GM19372 (cell line): ENCODE data around the gene CCDC141.
"Not testable (repeated sequence)": the region's sequence is repeated elsewhere in the genome, so short reads cannot be mapped to it uniquely, and the experiment has no call there.

Experiments used
- ATAC-seq: cut with Tn5 transposase; IDR thresholded peaks from one replicate; pipeline ENCODE4 v1.9.1; 2021; ENCODE audit warnings: mild to moderate bottlenecking, low read depth, moderate library complexity; ENCODE audit not compliant: unreplicated experiment

Gene CCDC141

GRCh38 chr2:179049546-179050311 lies at the start of gene CCDC141:
TSS of gene CCDC141 (minus strand) at chr2:179050137. CDS start at chr2:179049941, 196 bp downstream.
- peak; percentile 65 for ATAC-seq

- ATAC-seq = no peak
Observed at GRCh38 chr2:179098080-179098689, 48.2 kb upstream of the CCDC141 start.

GRCh38 chr2:179097131-179097530 lies 47.2 kb upstream of the CCDC141 start:
- ATAC-seq = no peak

GRCh38 chr2:179096090-179096489 lies 46.2 kb upstream of the CCDC141 start:
- peak; percentile 99 for ATAC-seq

GRCh38 chr2:179092912-179093311 lies 43.0 kb upstream of the CCDC141 start:
- not testable (repeated sequence) for ATAC-seq

- ATAC-seq = no peak
Observed at GRCh38 chr2:179082697-179083096, 32.8 kb upstream of the CCDC141 start.

- no peak for ATAC-seq
Observed at GRCh38 chr2:179081954-179082353, 32.0 kb upstream of the CCDC141 start.

GRCh38 chr2:179072527-179072926 lies 22.6 kb upstream of the CCDC141 start:
- ATAC-seq = no peak

- no peak for ATAC-seq
Observed at GRCh38 chr2:179071810-179072355, 21.9 kb upstream of the CCDC141 start.

GRCh38 chr2:179070895-179071294 lies 21.0 kb upstream of the CCDC141 start:
- no peak for ATAC-seq

GRCh38 chr2:179069685-179070084 lies 19.7 kb upstream of the CCDC141 start:
- no peak for ATAC-seq

GRCh38 chr2:179068991-179069643 lies 19.2 kb upstream of the CCDC141 start:
- ATAC-seq = no peak

GRCh38 chr2:179059026-179059700 lies 9.2 kb upstream of the CCDC141 start:
- peak; percentile 85 for ATAC-seq

GRCh38 chr2:179057737-179058136 lies 7.8 kb upstream of the CCDC141 start:
- no peak for ATAC-seq

GRCh38 chr2:179053568-179053967 lies 3.6 kb upstream of the CCDC141 start:
- not testable (repeated sequence) for ATAC-seq

GRCh38 chr2:179051250-179051649 lies 1.3 kb upstream of the CCDC141 start:
- no peak for ATAC-seq

GRCh38 chr2:179050755-179051154 lies 818 bp upstream of the CCDC141 start:
- ATAC-seq = no peak

GRCh38 chr2:179049203-179049545 lies 763 bp downstream of the CCDC141 start:
- peak; percentile 42 for ATAC-seq

GRCh38 chr2:179048099-179048498 lies 1.8 kb downstream of the CCDC141 start:
- no peak for ATAC-seq

- ATAC-seq = not testable (repeated sequence)
Observed at GRCh38 chr2:179045602-179046001, 4.3 kb downstream of the CCDC141 start.

GRCh38 chr2:179044500-179044899 lies 5.4 kb downstream of the CCDC141 start:
- ATAC-seq = no peak
